HEK293 (cell line): Measurements from ENCODE around the gene GPR141.

Experiments
- CTCF ChIA-PET: fragments of 350-600 bp; formaldehyde crosslinking; extraction: SDS; loops from one replicate; lab custom pipeline; 2021; ENCODE audit warnings: antibody characterized with exemption; lab: Yijun Ruan, JAX
- POLR2A ChIA-PET: fragments of 300-600 bp; formaldehyde crosslinking; extraction: SDS; loops from one replicate; lab custom pipeline; 2020; ENCODE audit warnings: antibody characterized with exemption, inconsistent platforms; lab: Yijun Ruan, JAX
- H3K27ac ChIP-seq: fragments of 200-500 bp; sonication (Bioruptor generic); 2 replicates; pipeline ENCODE4 v1.5.1; 2014; ENCODE audit warnings: low read depth, low read length, control low read depth, inconsistent platforms; ENCODE audit errors: extremely low read depth
- H3K36me3 ChIP-seq, 2 experiments: fragments of 200-500 bp in 1 of 2; sonication (Bioruptor generic) in 1 of 2; 1 replicate in 1 of 2; 2 replicates in 1 of 2; pipeline ENCODE4 v1.5.1; 2014 to 2017; ENCODE audit warnings: inconsistent platforms in 2 of 2, low read length in 2 of 2; ENCODE audit not compliant: control insufficient read depth in 2 of 2, insufficient read depth in 1 of 2
- H3K4me1 ChIP-seq: fragments of 200-500 bp; sonication (Bioruptor generic); 2 replicates; pipeline ENCODE4 v1.5.1; 2014; ENCODE audit warnings: mild to moderate bottlenecking, low read length, inconsistent platforms; ENCODE audit not compliant: control insufficient read depth, insufficient read depth
- H3K4me3 ChIP-seq: 2 replicates; pipeline ENCODE4 v1.5.1; 2011; ENCODE audit warnings: low read depth, mild to moderate bottlenecking, control low read depth, low read length, moderate library complexity
- H3K9me3 ChIP-seq: fragments of 200-500 bp; sonication (Bioruptor generic); 2 replicates; pipeline ENCODE4 v1.5.1; 2014; ENCODE audit warnings: low read depth, low read length, inconsistent platforms; ENCODE audit not compliant: control insufficient read depth, insufficient read depth
- BCL11B ChIP-seq: fragments of 450-650 bp; formaldehyde crosslinking; IDR thresholded peaks from 2 replicates; pipeline ENCODE4 v1.5.1; 2016; ENCODE audit warnings: low read depth, missing biosample characterization, missing genetic modification characterization
- OVOL3 ChIP-seq: fragments of 450-650 bp; formaldehyde crosslinking; IDR thresholded peaks from 2 replicates; pipeline ENCODE4 v1.5.1; 2016; ENCODE audit warnings: missing biosample characterization, missing genetic modification characterization
- REST ChIP-seq: fragments of 450-650 bp; formaldehyde crosslinking; IDR thresholded peaks from 2 replicates; pipeline ENCODE4 v1.5.1; 2016; ENCODE audit warnings: missing biosample characterization, missing genetic modification characterization
- ZBTB10 ChIP-seq: fragments of 450-650 bp; formaldehyde crosslinking; IDR thresholded peaks from 2 replicates; pipeline ENCODE4 v1.5.1; 2016; ENCODE audit warnings: missing biosample characterization, missing genetic modification characterization
- ZBTB7A ChIP-seq: fragments of 450-650 bp; formaldehyde crosslinking; IDR thresholded peaks from 2 replicates; pipeline ENCODE4 v1.5.1; 2016; ENCODE audit warnings: low read depth, missing biosample characterization, missing genetic modification characterization
- ZEB2 ChIP-seq: fragments of 450-650 bp; formaldehyde crosslinking; IDR thresholded peaks from 2 replicates; pipeline ENCODE4 v1.5.1; 2016; ENCODE audit warnings: missing biosample characterization, missing genetic modification characterization
- ZNF155 ChIP-seq: fragments of 450-650 bp; formaldehyde crosslinking; IDR thresholded peaks from 2 replicates; pipeline ENCODE4 v1.5.1; 2016; ENCODE audit warnings: missing biosample characterization, missing genetic modification characterization
- ZNF488 ChIP-seq: fragments of 450-650 bp; formaldehyde crosslinking; IDR thresholded peaks from 2 replicates; pipeline ENCODE4 v1.5.1; 2016; ENCODE audit warnings: missing biosample characterization, missing genetic modification characterization
- ZNF621 ChIP-seq: fragments of 450-650 bp; formaldehyde crosslinking; IDR thresholded peaks from 2 replicates; pipeline ENCODE4 v1.5.1; 2017; ENCODE audit warnings: missing biosample characterization, missing genetic modification characterization
- ZNF670 ChIP-seq: fragments of 450-650 bp; formaldehyde crosslinking; IDR thresholded peaks from 2 replicates; pipeline ENCODE4 v1.5.1; 2016; ENCODE audit warnings: missing biosample characterization, missing genetic modification characterization, low read depth
- ZNF701 ChIP-seq: fragments of 450-650 bp; formaldehyde crosslinking; IDR thresholded peaks from 2 replicates; pipeline ENCODE4 v1.5.1; 2016; ENCODE audit warnings: missing biosample characterization, missing genetic modification characterization
- ZNF776 ChIP-seq: fragments of 450-650 bp; formaldehyde crosslinking; IDR thresholded peaks from 2 replicates; pipeline ENCODE4 v1.5.0; 2017; ENCODE audit warnings: missing biosample characterization, missing genetic modification characterization, borderline replicate concordance
- ZSCAN23 ChIP-seq: fragments of 450-650 bp; formaldehyde crosslinking; IDR thresholded peaks from 2 replicates; pipeline ENCODE4 v1.5.1; 2016; ENCODE audit warnings: missing biosample characterization, missing genetic modification characterization
- TF ChIP-seq, protein P1 (sequence below): fragments of 450-650 bp; formaldehyde crosslinking; IDR thresholded peaks from 2 replicates; pipeline ENCODE4 v1.5.1; 2017; ENCODE audit warnings: missing biosample characterization, missing genetic modification characterization
- TF ChIP-seq, protein P2 (sequence below): fragments of 450-650 bp; formaldehyde crosslinking; IDR thresholded peaks from 2 replicates; pipeline ENCODE4 v1.5.1; 2017; ENCODE audit warnings: missing biosample characterization, missing genetic modification characterization
- TF ChIP-seq, protein P3 (sequence below): fragments of 450-650 bp; formaldehyde crosslinking; IDR thresholded peaks from 2 replicates; pipeline ENCODE4 v1.5.1; 2016; ENCODE audit warnings: missing biosample characterization, missing genetic modification characterization

GPR141 gene

GRCh38 chr7:37698276-37698675 lies 14.7 kb downstream of the GPR141 start:
- Histone ChIP-seq H3K27ac (no peak overlapping the region), H3K4me3 (no peak overlapping the region), H3K36me3 (no peaks in the 10 kb centered on the region), H3K4me1 (no peaks in the 10 kb centered on the region), H3K9me3 (no peaks in the 10 kb centered on the region)
- TF ChIP-seq ZEB2 (tag by site-specific recombination): no peak
- no peak for TF ChIP-seq ZNF701
- TF ChIP-seq, protein P1, sequence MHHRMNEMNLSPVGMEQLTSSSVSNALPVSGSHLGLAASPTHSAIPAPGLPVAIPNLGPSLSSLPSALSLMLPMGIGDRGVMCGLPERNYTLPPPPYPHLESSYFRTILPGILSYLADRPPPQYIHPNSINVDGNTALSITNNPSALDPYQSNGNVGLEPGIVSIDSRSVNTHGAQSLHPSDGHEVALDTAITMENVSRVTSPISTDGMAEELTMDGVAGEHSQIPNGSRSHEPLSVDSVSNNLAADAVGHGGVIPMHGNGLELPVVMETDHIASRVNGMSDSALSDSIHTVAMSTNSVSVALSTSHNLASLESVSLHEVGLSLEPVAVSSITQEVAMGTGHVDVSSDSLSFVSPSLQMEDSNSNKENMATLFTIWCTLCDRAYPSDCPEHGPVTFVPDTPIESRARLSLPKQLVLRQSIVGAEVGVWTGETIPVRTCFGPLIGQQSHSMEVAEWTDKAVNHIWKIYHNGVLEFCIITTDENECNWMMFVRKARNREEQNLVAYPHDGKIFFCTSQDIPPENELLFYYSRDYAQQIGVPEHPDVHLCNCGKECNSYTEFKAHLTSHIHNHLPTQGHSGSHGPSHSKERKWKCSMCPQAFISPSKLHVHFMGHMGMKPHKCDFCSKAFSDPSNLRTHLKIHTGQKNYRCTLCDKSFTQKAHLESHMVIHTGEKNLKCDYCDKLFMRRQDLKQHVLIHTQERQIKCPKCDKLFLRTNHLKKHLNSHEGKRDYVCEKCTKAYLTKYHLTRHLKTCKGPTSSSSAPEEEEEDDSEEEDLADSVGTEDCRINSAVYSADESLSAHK (tag by site-specific recombination): no peak
- TF ChIP-seq ZNF488: no peak
- no peak for TF ChIP-seq BCL11B (tag by site-specific recombination)
- TF ChIP-seq, protein P2, sequence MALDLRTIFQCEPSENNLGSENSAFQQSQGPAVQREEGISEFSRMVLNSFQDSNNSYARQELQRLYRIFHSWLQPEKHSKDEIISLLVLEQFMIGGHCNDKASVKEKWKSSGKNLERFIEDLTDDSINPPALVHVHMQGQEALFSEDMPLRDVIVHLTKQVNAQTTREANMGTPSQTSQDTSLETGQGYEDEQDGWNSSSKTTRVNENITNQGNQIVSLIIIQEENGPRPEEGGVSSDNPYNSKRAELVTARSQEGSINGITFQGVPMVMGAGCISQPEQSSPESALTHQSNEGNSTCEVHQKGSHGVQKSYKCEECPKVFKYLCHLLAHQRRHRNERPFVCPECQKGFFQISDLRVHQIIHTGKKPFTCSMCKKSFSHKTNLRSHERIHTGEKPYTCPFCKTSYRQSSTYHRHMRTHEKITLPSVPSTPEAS: no peak
- no peak for TF ChIP-seq ZBTB10 (tag by site-specific recombination)
- TF ChIP-seq OVOL3: no peak
- no peak for TF ChIP-seq ZBTB7A
- TF ChIP-seq, protein P3, sequence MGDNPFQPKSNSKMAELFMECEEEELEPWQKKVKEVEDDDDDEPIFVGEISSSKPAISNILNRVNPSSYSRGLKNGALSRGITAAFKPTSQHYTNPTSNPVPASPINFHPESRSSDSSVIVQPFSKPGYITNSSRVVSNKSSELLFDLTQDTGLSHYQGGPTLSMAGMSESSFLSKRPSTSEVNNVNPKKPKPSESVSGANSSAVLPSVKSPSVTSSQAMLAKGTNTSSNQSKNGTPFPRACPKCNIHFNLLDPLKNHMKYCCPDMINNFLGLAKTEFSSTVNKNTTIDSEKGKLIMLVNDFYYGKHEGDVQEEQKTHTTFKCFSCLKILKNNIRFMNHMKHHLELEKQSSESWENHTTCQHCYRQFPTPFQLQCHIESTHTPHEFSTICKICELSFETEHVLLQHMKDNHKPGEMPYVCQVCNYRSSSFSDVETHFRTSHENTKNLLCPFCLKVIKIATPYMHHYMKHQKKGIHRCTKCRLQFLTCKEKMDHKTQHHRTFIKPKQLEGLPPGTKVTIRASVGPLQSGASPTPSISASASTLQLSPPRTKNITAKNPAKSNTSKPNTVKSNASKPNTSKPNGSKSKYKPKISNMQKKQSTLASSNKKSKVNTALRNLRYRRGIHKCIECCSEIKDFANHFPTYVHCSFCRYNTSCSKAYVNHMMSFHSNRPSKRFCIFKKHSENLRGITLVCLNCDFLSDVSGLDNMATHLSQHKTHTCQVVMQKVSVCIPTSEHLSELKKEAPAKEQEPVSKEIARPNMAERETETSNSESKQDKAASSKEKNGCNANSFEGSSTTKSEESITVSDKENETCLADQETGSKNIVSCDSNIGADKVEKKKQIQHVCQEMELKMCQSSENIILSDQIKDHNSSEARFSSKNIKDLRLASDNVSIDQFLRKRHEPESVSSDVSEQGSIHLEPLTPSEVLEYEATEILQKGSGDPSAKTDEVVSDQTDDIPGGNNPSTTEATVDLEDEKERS (tag by site-specific recombination): no peak
- TF ChIP-seq ZSCAN23 (tag by site-specific recombination): no peak
- no peak for TF ChIP-seq ZNF621 (tag by site-specific recombination)
- no peak for TF ChIP-seq ZNF670 (tag by site-specific recombination)
- CTCF ChIA-PET: no interaction called here
- POLR2A ChIA-PET: no interaction called here

GRCh38 chr7:37698782-37699181 lies 15.2 kb downstream of the GPR141 start:
- CTCF ChIA-PET: no interaction called here
- POLR2A ChIA-PET: no interaction called here
- TF ChIP-seq ZNF155: no peak
- TF ChIP-seq REST: no peak
- TF ChIP-seq ZNF776: no peak
- TF ChIP-seq, all 188 proteins: peak for 0

More at GRCh38 chr7:37698782-37699181, 15.2 kb downstream of the GPR141 start:
- Histone ChIP-seq H3K4me1 (no peaks in the 10 kb centered on the region), H3K9me3 (no peaks in the 10 kb centered on the region), H3K27ac (no peak overlapping the region), H3K4me3 (no peak overlapping the region), H3K36me3 (no peaks in the 10 kb centered on the region)
